ENCODE measurements around the gene CCDC167.

The CCDC167 gene

GRCh38 chr6:37516920-37517405 lies 17.3 kb upstream of the CCDC167 start:
- no peak overlapping the region for H3K4me3 ChIP-seq (replicated peaks; ENCODE audit: insufficient read depth, low read length)
- no peak for TF ChIP-seq REST (IDR thresholded peaks at IDR 0.05; ENCODE audit: insufficient replicate concordance, low read depth)
- no peak for TF ChIP-seq POLR2AphosphoS5 (IDR thresholded peaks at IDR 0.05; ENCODE audit: low read depth)
- no peak for TF ChIP-seq GABPA (IDR thresholded peaks at IDR 0.05; ENCODE audit: low read depth)
- no peak for TF ChIP-seq CTCF (IDR thresholded peaks at IDR 0.05; ENCODE audit: insufficient read depth, low read length)
- no peak for TF ChIP-seq SPI1 (IDR thresholded peaks at IDR 0.05; ENCODE audit: borderline replicate concordance, low read depth)
- DNase-seq (ENCODE audit: low read depth in 1 of 2, low spot score in 1 of 2) = no peak
- no peak overlapping the region for H3K27ac ChIP-seq (replicated peaks)
- peaks cover 23% of the 10 kb centered on the region for H3K27me3 ChIP-seq (ENCODE audit: insufficient read depth, poor library complexity, severe bottlenecking)

DNA sequence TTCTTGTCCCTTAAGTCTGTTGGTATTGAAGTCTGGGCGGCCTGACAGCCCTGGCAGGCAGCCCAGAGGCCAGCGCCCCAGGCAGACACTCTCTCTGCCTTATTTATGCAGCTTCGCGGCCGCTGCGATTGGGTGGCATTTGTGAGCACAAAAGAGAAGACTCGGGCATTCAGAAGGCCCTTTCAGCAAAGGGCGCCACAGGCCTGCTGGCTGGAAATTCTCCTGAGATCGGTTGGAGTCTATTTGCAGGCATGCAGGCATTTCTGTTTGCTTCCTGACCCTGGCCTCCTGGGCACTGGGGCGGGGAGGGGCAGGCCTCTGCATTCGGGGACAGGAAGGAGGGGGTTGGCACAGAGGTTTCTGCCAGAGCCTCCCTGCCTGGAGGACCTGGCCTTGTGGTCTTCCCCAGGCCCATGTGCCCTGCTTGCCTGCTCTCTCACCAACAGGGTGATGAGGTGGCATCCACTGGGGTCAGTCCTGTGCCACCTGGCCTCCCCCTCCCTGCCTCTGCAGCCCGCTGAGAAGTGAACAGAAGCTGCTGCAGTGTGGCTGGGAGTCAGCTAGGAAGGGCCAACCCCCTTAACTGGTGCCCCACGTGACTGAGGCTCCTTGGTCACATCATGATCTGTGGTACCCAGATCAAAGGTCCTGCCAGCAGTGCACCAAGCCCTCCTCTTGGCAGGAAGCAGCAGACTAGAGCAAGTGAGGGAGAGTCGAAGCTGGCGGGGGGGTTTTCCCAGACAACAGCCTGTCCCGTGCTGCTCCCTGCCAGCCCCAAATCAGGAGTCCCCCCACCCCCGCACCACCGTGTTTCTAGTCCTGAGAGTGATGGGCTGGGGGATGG lies 16.6 kb upstream of the CCDC167 start:
- H3K27me3 ChIP-seq (ENCODE audit: insufficient read depth, poor library complexity, severe bottlenecking) = peaks cover 29% of the 10 kb centered on the region
- no peak overlapping the region for H3K27ac ChIP-seq (replicated peaks)
- H3K4me3 ChIP-seq (replicated peaks; ENCODE audit: insufficient read depth, low read length) = no peak overlapping the region
- no peak for TF ChIP-seq CTCF (IDR thresholded peaks at IDR 0.05; ENCODE audit: insufficient read depth, low read length)
- TF ChIP-seq SPI1 (IDR thresholded peaks at IDR 0.05; ENCODE audit: borderline replicate concordance, low read depth) = no peak
- no peak for TF ChIP-seq REST (IDR thresholded peaks at IDR 0.05; ENCODE audit: insufficient replicate concordance, low read depth)
- TF ChIP-seq POLR2AphosphoS5 (IDR thresholded peaks at IDR 0.05; ENCODE audit: low read depth) = no peak
- TF ChIP-seq GABPA (IDR thresholded peaks at IDR 0.05; ENCODE audit: low read depth) = no peak
- DNase-seq (ENCODE audit: low read depth in 1 of 2, low spot score in 1 of 2) = no peak

GRCh38 chr6:37515712-37516075 lies 16.0 kb upstream of the CCDC167 start:
- no peak overlapping the region for H3K27ac ChIP-seq (replicated peaks)
- H3K4me3 ChIP-seq (replicated peaks; ENCODE audit: insufficient read depth, low read length) = no peak overlapping the region
- DNase-seq (ENCODE audit: low read depth in 1 of 2, low spot score in 1 of 2) = no peak
- peaks cover 30% of the 10 kb centered on the region for H3K27me3 ChIP-seq (ENCODE audit: insufficient read depth, poor library complexity, severe bottlenecking)
- no peak for TF ChIP-seq SPI1 (IDR thresholded peaks at IDR 0.05; ENCODE audit: borderline replicate concordance, low read depth)
- TF ChIP-seq CTCF (IDR thresholded peaks at IDR 0.05; ENCODE audit: insufficient read depth, low read length) = no peak
- TF ChIP-seq GABPA (IDR thresholded peaks at IDR 0.05; ENCODE audit: low read depth) = no peak
- no peak for TF ChIP-seq REST (IDR thresholded peaks at IDR 0.05; ENCODE audit: insufficient replicate concordance, low read depth)
- TF ChIP-seq POLR2AphosphoS5 (IDR thresholded peaks at IDR 0.05; ENCODE audit: low read depth) = no peak

All from HL-60 (cell line).